Skeletal muscle tissue (tissue), 4 donors: ENCODE measurements around the gene CYTH4. TPM values are rescaled to one million over a fixed set of nuclear protein-coding genes. Genes with fewer than 3 reads are reported as not detected.

Experiments
- H3K27ac ChIP-seq: one replicate; pipeline ENCODE4 v1.7.0; 2013; ENCODE audit warnings: mild to moderate bottlenecking, low read depth, low read length, inconsistent platforms
- H3K27me3 ChIP-seq, 3 donors: one replicate each; pipeline ENCODE4 v1.7.0; 2013; ENCODE audit warnings: low read length in 3 of 3; ENCODE audit not compliant: control insufficient read depth in 3 of 3, insufficient read depth in 3 of 3
- H3K36me3 ChIP-seq, 3 donors: one replicate each; pipeline ENCODE4 v1.7.0; 2013; ENCODE audit warnings: low read length in 3 of 3; ENCODE audit not compliant: control insufficient read depth in 3 of 3, insufficient read depth in 3 of 3
- H3K4me1 ChIP-seq, 3 donors: one replicate each; pipeline ENCODE4 v1.7.0; 2013; ENCODE audit warnings: low read length in 3 of 3, mild to moderate bottlenecking in 3 of 3; ENCODE audit not compliant: control insufficient read depth in 3 of 3, insufficient read depth in 3 of 3
- H3K4me3 ChIP-seq, 3 donors: one replicate each; pipeline ENCODE4 v1.7.0; 2013; ENCODE audit warnings: low read length in 3 of 3
- H3K9ac ChIP-seq, 3 donors: one replicate each; pipeline ENCODE4 v1.7.0; 2013; ENCODE audit warnings: low read length in 3 of 3, mild to moderate bottlenecking in 3 of 3, moderate library complexity in 2 of 3, low read depth in 1 of 3
- H3K9me3 ChIP-seq, 3 donors: one replicate each; pipeline ENCODE4 v1.7.0; 2013; ENCODE audit warnings: low read length in 3 of 3; ENCODE audit not compliant: control insufficient read depth in 3 of 3
- total RNA-seq: library from RNA; depleted of rRNA; stranded (reverse); fragments of >200 nt; gene quantifications from one replicate; pipeline ENCODE4 v1.2.3, GENCODE V29; 2014
- donor health status: Osteomylitis.

The CYTH4 gene
- total RNA-seq, 1 donor from 2014 or later = 12.0 TPM

- Histone ChIP-seq H3K9ac (no peak overlapping the region), H3K4me1 (no peaks in the 10 kb centered on the region), H3K27ac (no peak overlapping the region), H3K9me3 (no peaks in the 10 kb centered on the region), H3K36me3 (no peaks in the 10 kb centered on the region), H3K27me3 (peaks cover 51 to 79% (median 76%) of the 10 kb centered on the region in 3 donors), H3K4me3 (no peak overlapping the region)
These were observed 41.4 kb upstream of the CYTH4 start for GRCh38 chr22:37240941-37241320.

- H3K27ac ChIP-seq = no peak overlapping the region
- H3K4me1 ChIP-seq = no peaks in the 10 kb centered on the region
- H3K27me3 ChIP-seq = peaks cover 46 to 73% (median 70%) of the 10 kb centered on the region in 3 donors
- H3K9ac ChIP-seq = no peak overlapping the region
- H3K36me3 ChIP-seq = no peaks in the 10 kb centered on the region
- no peak overlapping the region for H3K4me3 ChIP-seq
- H3K9me3 ChIP-seq = no peaks in the 10 kb centered on the region
These were observed 40.8 kb upstream of the CYTH4 start for GRCh38 chr22:37241351-37242142.

- Histone ChIP-seq H3K4me3 (no peak overlapping the region), H3K9ac (peak overlapping the region in 1 of 3 donors; percentile 6), H3K27ac (no peak overlapping the region), H3K9me3 (no peaks in the 10 kb centered on the region), H3K27me3 (peaks cover 44 to 71% (median 66%) of the 10 kb centered on the region in 3 donors), H3K4me1 (no peaks in the 10 kb centered on the region), H3K36me3 (no peaks in the 10 kb centered on the region)
These were observed 39.9 kb upstream of the CYTH4 start for GRCh38 chr22:37242395-37242918.

- no peaks in the 10 kb centered on the region for H3K36me3 ChIP-seq
- H3K4me3 ChIP-seq = peak overlapping the region in 1 of 3 donors; percentile 40
- H3K9me3 ChIP-seq = no peaks in the 10 kb centered on the region
- H3K27me3 ChIP-seq = peaks cover 40 to 68% (median 60%) of the 10 kb centered on the region in 3 donors
- H3K9ac ChIP-seq = peak overlapping the region in 1 of 3 donors; percentile 38
- H3K4me1 ChIP-seq = no peaks in the 10 kb centered on the region
- no peak overlapping the region for H3K27ac ChIP-seq
These were observed 38.8 kb upstream of the CYTH4 start for GRCh38 chr22:37243402-37244113.

GRCh38 chr22:37244114-37244921 is 38.0 kb upstream of the CYTH4 start, which contains the start of gene RAC2:
TSS of gene RAC2 (minus strand) at chr22:37244269. CDS start at chr22:37244148, 121 bp downstream.
- Histone ChIP-seq H3K36me3 (no peaks in the 10 kb centered on the region), H3K4me1 (no peaks in the 10 kb centered on the region), H3K4me3 (peak within 1 kb of the TSS in 1 of 3 donors; percentile 40), H3K9me3 (no peaks in the 10 kb centered on the region), H3K27ac (no peak within 1 kb of the TSS), H3K27me3 (peaks cover 39 to 60% (median 56%) of the 10 kb centered on the region in 3 donors), H3K9ac (peak within 1 kb of the TSS in 1 of 3 donors; percentile 38)

GRCh38 chr22:37244922-37245722 is 37.2 kb upstream of the CYTH4 start:
- H3K27me3 ChIP-seq = peaks cover 31 to 58% (median 49%) of the 10 kb centered on the region in 3 donors
- H3K27ac ChIP-seq = no peak overlapping the region
- no peaks in the 10 kb centered on the region for H3K36me3 ChIP-seq
- no peaks in the 10 kb centered on the region for H3K9me3 ChIP-seq
- no peak overlapping the region for H3K9ac ChIP-seq
- H3K4me3 ChIP-seq = no peak overlapping the region
- H3K4me1 ChIP-seq = no peaks in the 10 kb centered on the region

- Histone ChIP-seq H3K27me3 (peaks cover 25 to 56% (median 44%) of the 10 kb centered on the region in 3 donors), H3K4me1 (no peaks in the 10 kb centered on the region), H3K27ac (no peak overlapping the region), H3K4me3 (no peak overlapping the region), H3K9ac (no peak overlapping the region), H3K36me3 (no peaks in the 10 kb centered on the region), H3K9me3 (no peaks in the 10 kb centered on the region)
These were observed 36.6 kb upstream of the CYTH4 start for GRCh38 chr22:37245740-37246139.

GRCh38 chr22:37248251-37248650 is 34.1 kb upstream of the CYTH4 start:
- Histone ChIP-seq H3K27me3 (peaks cover 9 to 39% (median 27%) of the 10 kb centered on the region in 3 donors), H3K4me3 (no peak overlapping the region)

GRCh38 chr22:37249986-37250385 is 32.3 kb upstream of the CYTH4 start:
- Histone ChIP-seq H3K27ac (no peak overlapping the region), H3K4me3 (no peak overlapping the region), H3K9ac (no peak overlapping the region), H3K9me3 (no peaks in the 10 kb centered on the region), H3K27me3 (peaks cover 5 to 23% (median 10%) of the 10 kb centered on the region in 3 donors), H3K36me3 (no peaks in the 10 kb centered on the region), H3K4me1 (no peaks in the 10 kb centered on the region)

More at GRCh38 chr22:37248251-37248650, 34.1 kb upstream of the CYTH4 start:
- Histone ChIP-seq H3K9ac (no peak overlapping the region), H3K4me1 (no peaks in the 10 kb centered on the region), H3K36me3 (no peaks in the 10 kb centered on the region), H3K9me3 (no peaks in the 10 kb centered on the region), H3K27ac (no peak overlapping the region)
